ENCODE measurements around the gene NCK2.
"Not testable (repeated sequence)": the region's sequence is repeated elsewhere in the genome, so short reads cannot be mapped to it uniquely, and the experiment has no call there.

NCK2 gene

GRCh38 chr2:105889046-105889445 is 144.3 kb downstream of the NCK2 start:
- DNase-seq (ENCODE audit: low read depth, low spot score) = no peak

GRCh38 chr2:105890111-105890510 is 145.4 kb downstream of the NCK2 start:
- no peak for DNase-seq (ENCODE audit: low read depth, low spot score)

- no peak for DNase-seq (ENCODE audit: low read depth, low spot score)
Measured at GRCh38 chr2:105890856-105891255, 146.1 kb downstream of the NCK2 start.

GRCh38 chr2:105893011-105893995 is 148.6 kb downstream of the NCK2 start:
- no peak for DNase-seq (ENCODE audit: low read depth, low spot score)

- DNase-seq (ENCODE audit: low read depth, low spot score) = no peak
Measured at GRCh38 chr2:105894327-105894944, 149.7 kb downstream of the NCK2 start.

- DNase-seq (ENCODE audit: low read depth, low spot score) = no peak
Measured at GRCh38 chr2:105895990-105896764, 151.5 kb downstream of the NCK2 start.

- DNase-seq (ENCODE audit: low read depth, low spot score) = no peak
Measured at GRCh38 chr2:105896765-105897163, 152.1 kb downstream of the NCK2 start.

GRCh38 chr2:105897694-105898093 is 153.0 kb downstream of the NCK2 start:
- not testable (repeated sequence) for DNase-seq (ENCODE audit: low read depth, low spot score)

- no peak for DNase-seq (ENCODE audit: low read depth, low spot score)
Measured at GRCh38 chr2:105903051-105903674, 158.5 kb downstream of the NCK2 start.

GRCh38 chr2:105904938-105905337 is 160.2 kb downstream of the NCK2 start:
- DNase-seq (ENCODE audit: low read depth, low spot score) = no peak

- DNase-seq (ENCODE audit: low read depth, low spot score) = no peak
Measured at GRCh38 chr2:105906481-105906880, 161.8 kb downstream of the NCK2 start.

GRCh38 chr2:105907184-105907583 is 162.5 kb downstream of the NCK2 start:
- DNase-seq (ENCODE audit: low read depth, low spot score) = no peak

- DNase-seq (ENCODE audit: low read depth, low spot score) = no peak
Measured at GRCh38 chr2:105909215-105909614, 164.5 kb downstream of the NCK2 start.

- DNase-seq (ENCODE audit: low read depth, low spot score) = no peak
Measured at GRCh38 chr2:105910497-105911238, 166.0 kb downstream of the NCK2 start.

GRCh38 chr2:105911425-105911824 is 166.7 kb downstream of the NCK2 start:
- no peak for DNase-seq (ENCODE audit: low read depth, low spot score)

GRCh38 chr2:105912081-105912480 is 167.4 kb downstream of the NCK2 start:
- DNase-seq (ENCODE audit: low read depth, low spot score) = no peak

- no peak for DNase-seq (ENCODE audit: low read depth, low spot score)
Measured at GRCh38 chr2:105915005-105915558, 170.4 kb downstream of the NCK2 start.

- no peak for DNase-seq (ENCODE audit: low read depth, low spot score)
Measured at GRCh38 chr2:105917226-105917625, 172.5 kb downstream of the NCK2 start.

GRCh38 chr2:105917688-105918087 is 173.0 kb downstream of the NCK2 start:
- DNase-seq (ENCODE audit: low read depth, low spot score) = no peak

GRCh38 chr2:105919191-105919811 is 174.6 kb downstream of the NCK2 start:
- no peak for DNase-seq (ENCODE audit: low read depth, low spot score)

All from activated naive CD8-positive, alpha-beta T cell treated with anti-CD3 and anti-CD28 coated beads, Interleukin-2, amount 50 U/mL, for 16 hours (primary cell).